GM21526 (cell line): Measurements from ENCODE around the gene C16orf92.

Experiments used
- ATAC-seq: cut with Tn5 transposase; IDR thresholded peaks from one replicate; pipeline ENCODE4 v1.9.1; 2021; ENCODE audit warnings: moderate library complexity; ENCODE audit not compliant: unreplicated experiment, low FRiP score

C16orf92 gene

GRCh38 chr16:30053376-30054015, 30.5 kb downstream of the C16orf92 start:
- no peak for ATAC-seq

- ATAC-seq: no peak
These were observed 31.5 kb downstream of the C16orf92 start for GRCh38 chr16:30054451-30054850.

GRCh38 chr16:30054959-30055553, 32.1 kb downstream of the C16orf92 start:
- no peak for ATAC-seq

- no peak for ATAC-seq
These were observed 37.3 kb downstream of the C16orf92 start for GRCh38 chr16:30060346-30060745.

GRCh38 chr16:30060836-30061554, 38.0 kb downstream of the C16orf92 start:
- no peak for ATAC-seq

- ATAC-seq: peak; percentile 1
These were observed 40.4 kb downstream of the C16orf92 start for GRCh38 chr16:30063278-30063892.

- peak; percentile 40 for ATAC-seq
These were observed 41.1 kb downstream of the C16orf92 start for GRCh38 chr16:30063893-30064728.

- ATAC-seq: peak; percentile 4
These were observed 41.7 kb downstream of the C16orf92 start for GRCh38 chr16:30064729-30065101.

- peak; percentile 52 for ATAC-seq
These were observed 42.3 kb downstream of the C16orf92 start, which contains the start of gene ALDOA for GRCh38 chr16:30065102-30065942. Gene ALDOA, plus strand, starts transcription at chr16:30065760. Its CDS starts 1,138 bp downstream, at chr16:30066898.

- no peak for ATAC-seq
These were observed 43.2 kb downstream of the C16orf92 start for GRCh38 chr16:30065943-30066760.

- ATAC-seq: no peak
These were observed 44.0 kb downstream of the C16orf92 start for GRCh38 chr16:30066761-30067583.

- no peak for ATAC-seq
These were observed 44.6 kb downstream of the C16orf92 start for GRCh38 chr16:30067584-30067916.

GRCh38 chr16:30068333-30068732, 45.3 kb downstream of the C16orf92 start:
- no peak for ATAC-seq

GRCh38 chr16:30068750-30069610, 46.0 kb downstream of the C16orf92 start:
- no peak for ATAC-seq

- ATAC-seq: no peak
These were observed 46.8 kb downstream of the C16orf92 start for GRCh38 chr16:30069611-30070462.

- ATAC-seq: no peak
These were observed 47.5 kb downstream of the C16orf92 start for GRCh38 chr16:30070490-30070889.
